Natural killer cell (primary cell): ENCODE measurements around the gene CAMK4. TPM values are rescaled to one million over a fixed set of nuclear protein-coding genes. Genes with fewer than 3 reads are reported as not detected.

Source experiments
- ATAC-seq, 3 donors: fragments of 150-1000 bp in 2 of 3; fragments of 200-7000 bp in 1 of 3; cut with Tn5 transposase; 1 replicate in 1 of 3; 2 replicates in 2 of 3; pipeline ENCODE4 v1.10.0; 2021; ENCODE audit warnings: mild to moderate bottlenecking in 2 of 3, moderate library complexity in 2 of 3
- DNase-seq, 2 donors: peaks; one replicate each; pipeline versions ENCODE4 v3.0.0 to v3.0.0-alpha.2; 2013 to 2021; ENCODE audit warnings: mixed read lengths in 1 of 2
- H3K27ac ChIP-seq: one replicate; pipeline ENCODE4 v1.5.1; 2013; ENCODE audit warnings: mild to moderate bottlenecking, low read length
- H3K27me3 ChIP-seq: one replicate; pipeline ENCODE4 v1.6.1; 2013; ENCODE audit warnings: low read length; ENCODE audit not compliant: control insufficient read depth, insufficient read depth
- H3K36me3 ChIP-seq: one replicate; pipeline ENCODE4 v1.6.1; 2013; ENCODE audit warnings: low read length; ENCODE audit not compliant: control insufficient read depth, insufficient read depth
- H3K4me1 ChIP-seq: one replicate; pipeline ENCODE4 v1.6.1; 2013; ENCODE audit warnings: low read length; ENCODE audit not compliant: control insufficient read depth, insufficient read depth
- H3K4me3 ChIP-seq: one replicate; pipeline ENCODE4 v1.5.1; 2013; ENCODE audit warnings: low read length
- H3K9me3 ChIP-seq: one replicate; pipeline ENCODE4 v1.6.1; 2013; ENCODE audit warnings: low read length; ENCODE audit not compliant: control insufficient read depth, insufficient read depth
- H3K27ac Mint-ChIP-seq, 2 donors: one replicate each; pipeline ENCODE4 v1.8.0; 2022; ENCODE audit warnings: mild to moderate bottlenecking in 2 of 2, mixed read lengths in 2 of 2, moderate library complexity in 1 of 2
- H3K27me3 Mint-ChIP-seq, 2 donors: one replicate each; pipeline ENCODE4 v1.8.0; 2022; ENCODE audit warnings: low read depth in 2 of 2, mixed read lengths in 2 of 2
- H3K36me3 Mint-ChIP-seq: one replicate; pipeline ENCODE4 v1.8.0; 2022; ENCODE audit warnings: mixed read lengths
- H3K4me1 Mint-ChIP-seq, 2 donors: one replicate each; pipeline ENCODE4 v1.8.0; 2022; ENCODE audit warnings: mixed read lengths in 2 of 2
- H3K4me3 Mint-ChIP-seq: one replicate; pipeline ENCODE4 v1.8.0; 2022; ENCODE audit warnings: mild to moderate bottlenecking, moderate library complexity, mixed read lengths
- H3K9me3 Mint-ChIP-seq, 2 donors: one replicate each; pipeline ENCODE4 v1.8.0; 2022; ENCODE audit warnings: mixed read lengths in 2 of 2
- CTCF ChIP-seq: fragments of 200-600 bp; IDR thresholded peaks from one replicate; pipeline ENCODE4 v1.8.0; 2022; ENCODE audit warnings: antibody characterized with exemption
- WGBS: methylation state at CpG from one replicate; pipeline ENCODE4 v1.1.7; 2013; ENCODE audit warnings: missing lambda C conversion rate; ENCODE audit not compliant: insufficient coverage; 5-methylcytosine and 5-hydroxymethylcytosine counted together
- intact Hi-C: fragments of 100-400 bp; cut with micrococcal nuclease; formaldehyde crosslinking; loops from one replicate; pipeline ENCODE4 v1.14.2; 2022
- total RNA-seq, 4 donors: library from RNA; stranded (reverse); fragments of 120-200 nt in 1 of 4; gene quantifications; one replicate each; pipeline versions ENCODE4 v1.2.3 to v1.2.4, GENCODE V29; 2013 to 2022

Gene CAMK4
- total RNA-seq, 3 donors from 2014 or later (not counting 1 experiment from before 2014, with no cell fraction given) = 0.80 to 7.9 (median 7.2) TPM

GRCh38 chr5:111326551-111326950 lies 102.4 kb downstream of the CAMK4 start:
- H3K27me3 Mint-ChIP-seq = no peaks in the 10 kb centered on the region
- Histone ChIP-seq H3K27ac (no peak overlapping the region), H3K27me3 (no peaks in the 10 kb centered on the region), H3K4me3 (no peak overlapping the region), H3K4me1 (no peaks in the 10 kb centered on the region), H3K9me3 (no peaks in the 10 kb centered on the region), H3K36me3 (no peaks in the 10 kb centered on the region)
- no peak for DNase-seq
- intact Hi-C loops = no loop called here
- WGBS = 89% methylated on average over 3 of the region's 4 CpGs
- H3K4me3 Mint-ChIP-seq = no peak overlapping the region
- peaks cover 10 to 12% of the 10 kb centered on the region in 2 donors for H3K9me3 Mint-ChIP-seq
- H3K4me1 Mint-ChIP-seq = no peaks in the 10 kb centered on the region
- H3K27ac Mint-ChIP-seq = no peak overlapping the region
- no peak for ATAC-seq
- no peaks in the 10 kb centered on the region for H3K36me3 Mint-ChIP-seq
- TF ChIP-seq CTCF = no peak

- ATAC-seq (no peak), DNase-seq (no peak)
- H3K4me1 Mint-ChIP-seq = no peaks in the 10 kb centered on the region
- H3K9me3 Mint-ChIP-seq = peaks cover 2 to 7% of the 10 kb centered on the region in 2 donors
- H3K36me3 ChIP-seq = no peaks in the 10 kb centered on the region
- H3K36me3 Mint-ChIP-seq = no peaks in the 10 kb centered on the region
- H3K4me1 ChIP-seq = no peaks in the 10 kb centered on the region
- no peak overlapping the region for H3K27ac Mint-ChIP-seq
- H3K27ac ChIP-seq = no peak overlapping the region
- H3K27me3 Mint-ChIP-seq = no peaks in the 10 kb centered on the region
- H3K4me3 Mint-ChIP-seq = no peak overlapping the region
- no peak for TF ChIP-seq CTCF
- intact Hi-C loops = no loop called here
- H3K4me3 ChIP-seq = no peak overlapping the region
- H3K27me3 ChIP-seq = no peaks in the 10 kb centered on the region
- H3K9me3 ChIP-seq = no peaks in the 10 kb centered on the region
- 83% methylated on average over 1 of the region's 1 CpG for WGBS
Measured at GRCh38 chr5:111337133-111337532, 112.9 kb downstream of the CAMK4 start.

- no peaks in the 10 kb centered on the region for H3K9me3 ChIP-seq
- DNase-seq (no peak), ATAC-seq (no peak)
- no peaks in the 10 kb centered on the region for H3K4me1 Mint-ChIP-seq
- no peaks in the 10 kb centered on the region for H3K4me1 ChIP-seq
- H3K4me3 Mint-ChIP-seq = no peak overlapping the region
- peaks cover 2 to 7% of the 10 kb centered on the region in 2 donors for H3K9me3 Mint-ChIP-seq
- H3K27me3 ChIP-seq = no peaks in the 10 kb centered on the region
- H3K27ac Mint-ChIP-seq = no peak overlapping the region
- H3K36me3 Mint-ChIP-seq = no peaks in the 10 kb centered on the region
- 73% methylated on average over 2 of the region's 2 CpGs for WGBS
- H3K27me3 Mint-ChIP-seq = no peaks in the 10 kb centered on the region
- intact Hi-C loops = no loop called here
- no peak for TF ChIP-seq CTCF
- H3K4me3 ChIP-seq = no peak overlapping the region
- no peaks in the 10 kb centered on the region for H3K36me3 ChIP-seq
- no peak overlapping the region for H3K27ac ChIP-seq
Measured at GRCh38 chr5:111337688-111338087, 113.5 kb downstream of the CAMK4 start.

GRCh38 chr5:111345731-111346130 lies 121.5 kb downstream of the CAMK4 start:
- Histone ChIP-seq H3K4me3 (no peak overlapping the region), H3K27me3 (no peaks in the 10 kb centered on the region), H3K36me3 (no peaks in the 10 kb centered on the region), H3K4me1 (no peaks in the 10 kb centered on the region), H3K27ac (no peak overlapping the region), H3K9me3 (no peaks in the 10 kb centered on the region)
- no peak overlapping the region for H3K27ac Mint-ChIP-seq
- intact Hi-C loops = no loop called here
- H3K36me3 Mint-ChIP-seq = no peaks in the 10 kb centered on the region
- DNase-seq (no peak), ATAC-seq (no peak)
- peaks cover 0 to 3% of the 10 kb centered on the region in 2 donors for H3K27me3 Mint-ChIP-seq
- H3K9me3 Mint-ChIP-seq = peaks cover 7% of the 10 kb centered on the region in 2 donors
- H3K4me1 Mint-ChIP-seq = no peaks in the 10 kb centered on the region
- no peak for TF ChIP-seq CTCF
- 78% methylated on average over 8 of the region's 8 CpGs for WGBS
- H3K4me3 Mint-ChIP-seq = no peak overlapping the region
